Thyroid gland (tissue), 4 donors: ENCODE results near the gene KLHDC7A. TPM values are rescaled to one million over a fixed set of nuclear protein-coding genes. Genes with fewer than 3 reads are reported as not detected.

ENCODE experiments used
- DNase-seq, 2 donors: peaks; one replicate each; pipeline ENCODE4 v3.0.0-alpha.2; 2019
- H3K27ac ChIP-seq, 3 donors: fragments of 200-600 bp; sonication (generic); 1 replicate in 2 of 3; 2 replicates in 1 of 3; pipeline ENCODE4 v1.5.1; 2016 to 2019; ENCODE audit warnings: mild to moderate bottlenecking in 1 of 3, moderate library complexity in 1 of 3
- H3K27me3 ChIP-seq: fragments of 200-600 bp; sonication (generic); one replicate; pipeline ENCODE4 v1.5.1; 2019
- H3K36me3 ChIP-seq, 2 donors: fragments of 200-600 bp; sonication (generic); one replicate each; pipeline ENCODE4 v1.5.1; 2016 to 2019
- H3K4me1 ChIP-seq, 2 donors: fragments of 200-600 bp; sonication (generic); one replicate each; pipeline ENCODE4 v1.5.1; 2017 to 2019
- H3K4me3 ChIP-seq, 3 donors: fragments of 200-600 bp; sonication (generic); replicated peaks in 1 of 3; 1 replicate in 2 of 3; 2 replicates in 1 of 3; pipeline ENCODE4 v1.5.1; 2016; ENCODE audit warnings: mild to moderate bottlenecking in 1 of 3
- H3K9me3 ChIP-seq: fragments of 200-600 bp; sonication (generic); one replicate; pipeline ENCODE4 v1.5.1; 2017
- CTCF ChIP-seq, 6 experiments: fragments of 200-600 bp in 3 of 6; fragments of 450-650 bp in 3 of 6; sonication (generic) in 3 of 6; IDR thresholded peaks; one replicate each; pipeline ENCODE4 v1.5.1; 2016 to 2019; ENCODE audit warnings: antibody characterized with exemption in 6 of 6, mild to moderate bottlenecking in 2 of 6, inconsistent platforms in 1 of 6, moderate library complexity in 1 of 6
- POLR2A ChIP-seq, 2 donors: fragments of 450-650 bp; IDR thresholded peaks; one replicate each; pipeline ENCODE4 v1.6.1; 2017; ENCODE audit warnings: antibody characterized with exemption in 2 of 2, mild to moderate bottlenecking in 2 of 2, moderate library complexity in 1 of 2
- WGBS, 2 donors: methylation state at CpG; one replicate each; pipeline ENCODE4 v1.1.5; 2017; 5-methylcytosine and 5-hydroxymethylcytosine counted together
- intact Hi-C: fragments of 100-400 bp; cut with DNase I; formaldehyde crosslinking; loops from one replicate; pipeline ENCODE4 v1.15.1; 2023
- total RNA-seq, 4 donors: library from RNA; depleted of rRNA; stranded (reverse); fragments of >200 nt; gene quantifications; one replicate each; pipeline ENCODE4 v1.2.3, GENCODE V29; 2016

Gene KLHDC7A
- total RNA-seq, 4 donors from 2014 or later, result 0.40 to 9.9 (median 4.7) TPM

- intact Hi-C loops, result no loop called here
- H3K9me3 ChIP-seq, result no peaks in the 10 kb centered on the region
- no peaks in the 10 kb centered on the region for H3K27me3 ChIP-seq
- WGBS, 2 donors, result 42 to 59% methylated on average over 12 to 21 of the region's 25 CpGs
- H3K36me3 ChIP-seq, result no peaks in the 10 kb centered on the region
- H3K4me3 ChIP-seq, result peak overlapping the region in 1 of 3 donors; percentile 7
- peak overlapping the region; percentile 88 to 97 (median 94) for H3K27ac ChIP-seq
- peaks cover 28 to 37% of the 10 kb centered on the region in 2 donors for H3K4me1 ChIP-seq
- DNase-seq, result peak; percentile 74 to 85
- TF ChIP-seq POLR2A (IDR thresholded peaks at IDR 0.05) (no peak), CTCF (IDR thresholded peaks at IDR 0.05) (no peak)
Measured at GRCh38 chr1:18481190-18481920, 625 bp downstream of the KLHDC7A start.

- peak overlapping the region; percentile 88 to 97 (median 94) for H3K27ac ChIP-seq
- DNase-seq, result no peak
- no peak for TF ChIP-seq CTCF (IDR thresholded peaks at IDR 0.05)
- no peak for TF ChIP-seq POLR2A (IDR thresholded peaks at IDR 0.05)
- H3K4me1 ChIP-seq, result peaks cover 28 to 37% of the 10 kb centered on the region in 2 donors
- WGBS, 2 donors, result 92 to 97% methylated on average over 29 of the region's 49 CpGs
- no peak overlapping the region for H3K4me3 ChIP-seq
- intact Hi-C loops, result no loop called here
- no peaks in the 10 kb centered on the region for H3K36me3 ChIP-seq
- no peaks in the 10 kb centered on the region for H3K9me3 ChIP-seq
- no peaks in the 10 kb centered on the region for H3K27me3 ChIP-seq
Measured at GRCh38 chr1:18481921-18482701, 1.4 kb downstream of the KLHDC7A start.

GRCh38 chr1:18482721-18483425, 2.1 kb downstream of the KLHDC7A start:
- intact Hi-C loops, result no loop called here
- H3K27ac ChIP-seq, result no peak overlapping the region
- H3K9me3 ChIP-seq, result no peaks in the 10 kb centered on the region
- peaks cover 28 to 37% of the 10 kb centered on the region in 2 donors for H3K4me1 ChIP-seq
- WGBS, 2 donors, result 94 to 95% methylated on average over 12 to 45 of the region's 57 CpGs
- TF ChIP-seq POLR2A (IDR thresholded peaks at IDR 0.05) (no peak), CTCF (IDR thresholded peaks at IDR 0.05) (no peak)
- no peaks in the 10 kb centered on the region for H3K27me3 ChIP-seq
- H3K4me3 ChIP-seq, result no peak overlapping the region
- no peaks in the 10 kb centered on the region for H3K36me3 ChIP-seq
- DNase-seq, result no peak

GRCh38 chr1:18484276-18484675, 3.5 kb downstream of the KLHDC7A start:
- 83 to 98% methylated on average over 2 to 3 of the region's 3 CpGs for WGBS, 2 donors
- no peaks in the 10 kb centered on the region for H3K27me3 ChIP-seq
- intact Hi-C loops, result no loop called here
- no peaks in the 10 kb centered on the region for H3K9me3 ChIP-seq
- H3K4me1 ChIP-seq, result peaks cover 26 to 30% of the 10 kb centered on the region in 2 donors
- H3K27ac ChIP-seq, result no peak overlapping the region
- H3K36me3 ChIP-seq, result no peaks in the 10 kb centered on the region
- H3K4me3 ChIP-seq, result no peak overlapping the region
- DNase-seq, result no peak
- no peak for TF ChIP-seq CTCF (IDR thresholded peaks at IDR 0.05)
- no peak for TF ChIP-seq POLR2A (IDR thresholded peaks at IDR 0.05)
